GM12878 (cell line): Measurements from ENCODE around the gene NGB.

Experiments used
- BACH1 ChIP-seq: fragments of 450-650 bp; IDR thresholded peaks from 2 replicates; pipeline ENCODE4 v1.6.1; 2017; ENCODE audit warnings: mild to moderate bottlenecking, borderline replicate concordance
- POLR2AphosphoS5 ChIP-seq: IDR thresholded peaks from 2 replicates; pipeline ENCODE4 v1.6.1; 2011; ENCODE audit warnings: mild to moderate bottlenecking, low read length, inconsistent platforms
- TF ChIP-seq, protein P1 (sequence below): fragments of 450-650 bp; IDR thresholded peaks from 2 replicates; pipeline ENCODE4 v1.6.1; 2017; ENCODE audit warnings: antibody characterized with exemption, mild to moderate bottlenecking, moderate library complexity

DNA sequence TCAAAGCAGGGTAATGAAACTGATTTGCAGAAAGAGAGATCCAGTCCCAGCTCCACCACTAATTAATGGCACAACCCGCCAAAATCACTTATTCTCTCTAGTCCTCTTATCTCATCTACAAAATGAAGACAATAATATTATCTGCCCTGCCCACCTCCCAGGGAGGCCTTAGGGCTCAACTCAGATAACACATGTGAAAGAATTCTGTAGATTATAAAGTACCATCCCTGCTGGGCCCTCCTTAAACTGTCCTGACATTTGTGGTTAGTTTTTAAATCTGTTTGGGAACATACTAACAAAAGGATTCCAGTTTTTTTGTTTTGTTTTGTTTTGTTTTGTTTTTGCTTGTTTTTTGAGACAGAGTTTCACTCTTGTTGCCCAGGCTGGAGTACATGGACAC lies 42.4 kb upstream of the NGB start:
- TF ChIP-seq BACH1, result no peak
- TF ChIP-seq POLR2AphosphoS5, result no peak
- TF ChIP-seq, protein P1, sequence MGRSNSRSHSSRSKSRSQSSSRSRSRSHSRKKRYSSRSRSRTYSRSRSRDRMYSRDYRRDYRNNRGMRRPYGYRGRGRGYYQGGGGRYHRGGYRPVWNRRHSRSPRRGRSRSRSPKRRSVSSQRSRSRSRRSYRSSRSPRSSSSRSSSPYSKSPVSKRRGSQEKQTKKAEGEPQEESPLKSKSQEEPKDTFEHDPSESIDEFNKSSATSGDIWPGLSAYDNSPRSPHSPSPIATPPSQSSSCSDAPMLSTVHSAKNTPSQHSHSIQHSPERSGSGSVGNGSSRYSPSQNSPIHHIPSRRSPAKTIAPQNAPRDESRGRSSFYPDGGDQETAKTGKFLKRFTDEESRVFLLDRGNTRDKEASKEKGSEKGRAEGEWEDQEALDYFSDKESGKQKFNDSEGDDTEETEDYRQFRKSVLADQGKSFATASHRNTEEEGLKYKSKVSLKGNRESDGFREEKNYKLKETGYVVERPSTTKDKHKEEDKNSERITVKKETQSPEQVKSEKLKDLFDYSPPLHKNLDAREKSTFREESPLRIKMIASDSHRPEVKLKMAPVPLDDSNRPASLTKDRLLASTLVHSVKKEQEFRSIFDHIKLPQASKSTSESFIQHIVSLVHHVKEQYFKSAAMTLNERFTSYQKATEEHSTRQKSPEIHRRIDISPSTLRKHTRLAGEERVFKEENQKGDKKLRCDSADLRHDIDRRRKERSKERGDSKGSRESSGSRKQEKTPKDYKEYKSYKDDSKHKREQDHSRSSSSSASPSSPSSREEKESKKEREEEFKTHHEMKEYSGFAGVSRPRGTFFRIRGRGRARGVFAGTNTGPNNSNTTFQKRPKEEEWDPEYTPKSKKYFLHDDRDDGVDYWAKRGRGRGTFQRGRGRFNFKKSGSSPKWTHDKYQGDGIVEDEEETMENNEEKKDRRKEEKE, result no peak
